Measurements from ENCODE around the gene EDIL3.
"Not testable (repeated sequence)": the region's sequence is repeated elsewhere in the genome, so short reads cannot be mapped to it uniquely, and the experiment has no call there.

- TF ChIP-seq CTCF, POLR2A (IDR thresholded peaks at IDR 0.05): not testable (repeated sequence)
Observed at GRCh38 chr5:84297641-84298040, 87.0 kb downstream of the EDIL3 start.
